Endodermal cell (in vitro differentiated cells): Measurements from ENCODE around the gene PPP3CB. TPM values are rescaled to one million over a fixed set of nuclear protein-coding genes. Genes with fewer than 3 reads are reported as not detected.

Experiments
- DNase-seq: peaks from one replicate; pipeline ENCODE4 v3.0.0-alpha.2; 2017
- H3K27ac ChIP-seq: 2 replicates; pipeline ENCODE4 v1.5.1; 2013; ENCODE audit warnings: mild to moderate bottlenecking, low read depth, low read length, moderate library complexity
- H3K27me3 ChIP-seq: 2 replicates; pipeline ENCODE4 v1.6.1; 2013; ENCODE audit warnings: mild to moderate bottlenecking, low read length, moderate library complexity; ENCODE audit not compliant: insufficient read depth, control insufficient read depth, poor library complexity, severe bottlenecking
- H3K36me3 ChIP-seq: 2 replicates; pipeline ENCODE4 v1.7.0; 2013; ENCODE audit warnings: mild to moderate bottlenecking, low read length, moderate library complexity; ENCODE audit not compliant: control insufficient read depth, insufficient read depth
- H3K4me1 ChIP-seq: one replicate; pipeline ENCODE4 v1.7.0; 2013; ENCODE audit warnings: low read length; ENCODE audit not compliant: control insufficient read depth, insufficient read depth
- H3K4me3 ChIP-seq: 2 replicates; pipeline ENCODE4 v1.5.1; 2013; ENCODE audit warnings: mild to moderate bottlenecking, low read length, moderate library complexity
- H3K9ac ChIP-seq: 2 replicates; pipeline ENCODE4 v1.6.1; 2013; ENCODE audit warnings: mild to moderate bottlenecking, low read length, moderate library complexity; ENCODE audit not compliant: poor library complexity, severe bottlenecking; ENCODE audit errors: extremely low read depth
- H3K9me3 ChIP-seq: 2 replicates; pipeline ENCODE4 v1.6.1; 2013; ENCODE audit warnings: mild to moderate bottlenecking, low read length, moderate library complexity; ENCODE audit not compliant: control insufficient read depth
- H3K27ac Mint-ChIP-seq: 2 replicates; pipeline ENCODE4 v1.8.0; 2020; ENCODE audit warnings: mixed read lengths
- H3K27me3 Mint-ChIP-seq: 2 replicates; pipeline ENCODE4 v1.8.0; 2021; ENCODE audit warnings: mild to moderate bottlenecking, mixed read lengths; ENCODE audit not compliant: insufficient read depth
- H3K36me3 Mint-ChIP-seq: 2 replicates; pipeline ENCODE4 v1.8.0; 2020; ENCODE audit warnings: low read depth, mixed read lengths
- H3K4me1 Mint-ChIP-seq: 2 replicates; pipeline ENCODE4 v1.8.0; 2020; ENCODE audit warnings: mixed read lengths
- H3K4me3 Mint-ChIP-seq: 2 replicates; pipeline ENCODE4 v1.8.0; 2020; ENCODE audit warnings: mild to moderate bottlenecking, moderate library complexity, mixed read lengths
- H3K9me3 Mint-ChIP-seq: 2 replicates; pipeline ENCODE4 v1.8.0; 2020; ENCODE audit warnings: mild to moderate bottlenecking, mixed read lengths
- CTCF ChIP-seq: fragments of 200-600 bp; sonication (generic); conservative IDR thresholded peaks from 2 replicates; pipeline ENCODE4 v1.5.0; 2021; ENCODE audit warnings: antibody characterized with exemption, mild to moderate bottlenecking
- WGBS, 2 experiments: methylation state at CpG; one replicate each; pipeline versions ENCODE4 v1.1.5 to v1.1.7; 2013; ENCODE audit warnings: missing lambda C conversion rate in 2 of 2, mixed read lengths in 1 of 2; ENCODE audit not compliant: insufficient coverage in 1 of 2, insufficient read length in 1 of 2; 5-methylcytosine and 5-hydroxymethylcytosine counted together
- total RNA-seq, 2 donors: library from RNA; stranded (reverse); fragmentation: NEBNext Ultra II Directional in 1 of 2; extraction: Animal tissue kit (Norgen Biotek cat#: 25700) in 1 of 2; gene quantifications; 2 replicates in 1 of 2; 3 replicates in 1 of 2; pipeline ENCODE4 v1.2.1, GENCODE V29; 2021

Gene PPP3CB
- total RNA-seq, 2 donors from 2014 or later: 39.2 to 40.2 TPM

GRCh38 chr10:73405556-73405955 is 90.3 kb downstream of the PPP3CB start:
- Histone ChIP-seq H3K4me1 (no peaks in the 10 kb centered on the region), H3K27ac (no peak overlapping the region), H3K27me3 (no peaks in the 10 kb centered on the region), H3K36me3 (peaks cover 18% of the 10 kb centered on the region), H3K4me3 (no peak overlapping the region), H3K9ac (no peak overlapping the region), H3K9me3 (peaks cover 14% of the 10 kb centered on the region)
- Mint-ChIP-seq H3K27ac (peak overlapping the region; percentile 0), H3K9me3 (peaks cover 3% of the 10 kb centered on the region), H3K27me3 (no peaks in the 10 kb centered on the region), H3K4me1 (peaks cover 24% of the 10 kb centered on the region), H3K36me3 (peaks cover 25% of the 10 kb centered on the region), H3K4me3 (no peak overlapping the region)
- 78% methylated on average over 3 of the region's 3 CpGs; no CpG with 5 or more reads in 1 of the 2 experiments for WGBS, 2 experiments
- no peak for DNase-seq
- no peak for TF ChIP-seq CTCF

DNA sequence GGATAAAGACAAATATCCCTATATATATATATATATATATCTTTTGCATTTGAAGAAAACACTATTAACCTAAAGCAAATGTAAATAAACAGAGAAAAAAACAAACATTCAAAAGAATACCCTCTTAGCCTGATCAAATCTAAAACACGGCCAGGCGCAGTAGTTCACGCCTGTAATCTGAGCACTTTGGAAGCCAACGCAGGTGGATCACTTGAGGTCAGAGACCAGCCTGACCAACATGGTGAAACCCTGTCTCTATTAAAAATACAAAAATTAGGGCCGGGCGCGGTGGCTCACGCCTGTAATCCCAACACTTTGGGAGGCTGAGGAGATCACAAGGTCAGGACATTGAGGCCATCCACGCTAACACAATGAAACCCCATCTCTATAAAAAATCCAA is 91.1 kb downstream of the PPP3CB start:
- Histone ChIP-seq H3K4me3 (no peak overlapping the region), H3K36me3 (peaks cover 22% of the 10 kb centered on the region), H3K4me1 (no peaks in the 10 kb centered on the region), H3K27me3 (no peaks in the 10 kb centered on the region), H3K27ac (no peak overlapping the region), H3K9ac (no peak overlapping the region), H3K9me3 (peaks cover 14% of the 10 kb centered on the region)
- no peaks in the 10 kb centered on the region for H3K27me3 Mint-ChIP-seq
- H3K27ac Mint-ChIP-seq: no peak overlapping the region
- no peak overlapping the region for H3K4me3 Mint-ChIP-seq
- H3K36me3 Mint-ChIP-seq: peaks cover 24% of the 10 kb centered on the region
- no peak for TF ChIP-seq CTCF
- WGBS, 2 experiments: 91 to 94% methylated on average over 8 to 9 of the region's 9 CpGs
- H3K9me3 Mint-ChIP-seq: peaks cover 3% of the 10 kb centered on the region
- no peak for DNase-seq
- peaks cover 19% of the 10 kb centered on the region for H3K4me1 Mint-ChIP-seq

- peaks cover 9% of the 10 kb centered on the region for H3K9me3 ChIP-seq
- peaks cover 34% of the 10 kb centered on the region for H3K36me3 ChIP-seq
- H3K9ac ChIP-seq: no peak overlapping the region
- Mint-ChIP-seq H3K4me3 (no peak overlapping the region), H3K27ac (no peak overlapping the region), H3K27me3 (no peaks in the 10 kb centered on the region), H3K36me3 (peaks cover 29% of the 10 kb centered on the region), H3K4me1 (peaks cover 6% of the 10 kb centered on the region), H3K9me3 (peaks cover 3% of the 10 kb centered on the region)
- no peaks in the 10 kb centered on the region for H3K4me1 ChIP-seq
- no peak for DNase-seq
- no peak overlapping the region for H3K27ac ChIP-seq
- H3K27me3 ChIP-seq: no peaks in the 10 kb centered on the region
- H3K4me3 ChIP-seq: no peak overlapping the region
- 95 to 97% methylated on average over 6 of the region's 6 CpGs for WGBS, 2 experiments
- no peak for TF ChIP-seq CTCF
These were observed 94.2 kb downstream of the PPP3CB start for GRCh38 chr10:73401636-73402035.
